Right lobe of liver (tissue), 4 donors: ENCODE measurements around the gene RGSL1.

Experiments
- POLR2A ChIP-seq: fragments of 450-650 bp; IDR thresholded peaks from one replicate; pipeline ENCODE4 v1.6.1; 2017; ENCODE audit warnings: antibody characterized with exemption, mild to moderate bottlenecking
- TF ChIP-seq, protein P1 (sequence below), 4 donors: fragments of 200-600 bp in 3 of 4; fragments of 450-650 bp in 1 of 4; IDR thresholded peaks; one replicate each; pipeline versions ENCODE4 v1.5.1 to v1.8.0; 2016 to 2022; ENCODE audit warnings: antibody characterized with exemption in 4 of 4, mild to moderate bottlenecking in 2 of 4
- donor health status: DM: no; HTN: no; CAD: no.
- donor health status: DM: no; HTN: no; CAD: no.
- donor health status: DM: no; HTN: yes; CAD: no.

DNA sequence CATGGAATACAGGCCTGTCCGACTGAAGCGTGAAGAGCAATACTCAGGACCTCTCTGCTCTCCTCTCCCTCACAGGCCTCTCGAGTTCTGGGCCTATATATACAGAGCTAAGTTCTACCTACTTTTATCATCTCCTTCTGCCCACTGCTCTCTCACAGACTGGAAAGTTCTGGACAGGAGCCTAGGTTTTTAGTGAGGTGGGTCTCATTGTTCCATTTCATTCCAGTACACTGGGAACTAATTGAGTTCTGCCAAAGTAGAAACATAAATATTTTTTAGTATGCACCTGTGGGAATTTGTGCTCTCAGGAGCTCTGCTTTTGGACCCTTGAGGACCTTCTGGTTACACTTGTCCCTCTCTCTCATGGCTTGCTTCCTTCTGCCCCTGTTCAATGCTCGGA, 49.4 kb upstream of the RGSL1 start, which contains the start of gene TEDDM1:
- TF ChIP-seq, protein P1, sequence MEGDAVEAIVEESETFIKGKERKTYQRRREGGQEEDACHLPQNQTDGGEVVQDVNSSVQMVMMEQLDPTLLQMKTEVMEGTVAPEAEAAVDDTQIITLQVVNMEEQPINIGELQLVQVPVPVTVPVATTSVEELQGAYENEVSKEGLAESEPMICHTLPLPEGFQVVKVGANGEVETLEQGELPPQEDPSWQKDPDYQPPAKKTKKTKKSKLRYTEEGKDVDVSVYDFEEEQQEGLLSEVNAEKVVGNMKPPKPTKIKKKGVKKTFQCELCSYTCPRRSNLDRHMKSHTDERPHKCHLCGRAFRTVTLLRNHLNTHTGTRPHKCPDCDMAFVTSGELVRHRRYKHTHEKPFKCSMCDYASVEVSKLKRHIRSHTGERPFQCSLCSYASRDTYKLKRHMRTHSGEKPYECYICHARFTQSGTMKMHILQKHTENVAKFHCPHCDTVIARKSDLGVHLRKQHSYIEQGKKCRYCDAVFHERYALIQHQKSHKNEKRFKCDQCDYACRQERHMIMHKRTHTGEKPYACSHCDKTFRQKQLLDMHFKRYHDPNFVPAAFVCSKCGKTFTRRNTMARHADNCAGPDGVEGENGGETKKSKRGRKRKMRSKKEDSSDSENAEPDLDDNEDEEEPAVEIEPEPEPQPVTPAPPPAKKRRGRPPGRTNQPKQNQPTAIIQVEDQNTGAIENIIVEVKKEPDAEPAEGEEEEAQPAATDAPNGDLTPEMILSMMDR (IDR thresholded peaks at IDR 0.05) = no peak
- TF ChIP-seq POLR2A = no peak
